ENCODE data around the gene DNAH8. TPM values are rescaled to one million over a fixed set of nuclear protein-coding genes. Genes with fewer than 3 reads are reported as not detected.

DNAH8 gene
- total and polyA plus RNA-seq, 2 donors (not counting 3 experiments of a cell fraction or from before 2014, with no cell fraction given), result 0.29 to 0.61 TPM

GRCh38 chr6:39048481-39049399 lies 333.6 kb downstream of the DNAH8 start, which contains the start of gene GLP1R:
Gene GLP1R (plus strand): TSS chr6:39048781. CDS start chr6:39048841, 60 bp downstream.
- DNase-seq (ENCODE audit: low read depth, low spot score), result no peak
- intact Hi-C loops (cut with micrococcal nuclease), result no loop called here

More at GRCh38 chr6:39048481-39049399, 333.6 kb downstream of the DNAH8 start, which contains the start of gene GLP1R:
- Histone ChIP-seq H3K4me2 (ENCODE audit: insufficient read depth, low read length) (no peak within 1 kb of the TSS), H3K4me1 (ENCODE audit: control insufficient read depth, extremely low read depth, insufficient read depth, low read length) (no peaks in the 10 kb centered on the region), H3K36me3 (ENCODE audit: control insufficient read depth in 2 of 2, extremely low read depth in 1 of 2, insufficient read depth in 2 of 2, low read length in 2 of 2) (no peaks in the 10 kb centered on the region), H3K9me1 (replicated peaks; ENCODE audit: control insufficient read depth, extremely low read depth, insufficient read depth, low read length) (no peaks in the 10 kb centered on the region), H3K9ac (replicated peaks; ENCODE audit: extremely low read depth, insufficient read depth, low read length) (no peak within 1 kb of the TSS), H3K27ac (ENCODE audit: insufficient read depth, low read depth, low read length) (no peak within 1 kb of the TSS), H2AFZ (ENCODE audit: low read depth, low read length) (no peak within 1 kb of the TSS), H3K27me3 (ENCODE audit: control insufficient read depth in 2 of 2, insufficient read depth in 2 of 2, low read length in 2 of 2) (peaks cover 27 to 30% of the 10 kb centered on the region in 2 experiments), H4K20me1 (replicated peaks; ENCODE audit: control insufficient read depth, extremely low read depth, insufficient read depth, low read length) (no peaks in the 10 kb centered on the region), H3K9me3 (replicated peaks; ENCODE audit: control insufficient read depth, insufficient read depth, low read length) (no peaks in the 10 kb centered on the region), H3K4me3 (replicated peaks in 1 of 3; ENCODE audit: insufficient read depth in 1 of 3, low read depth in 1 of 3, low read length in 3 of 3) (no peak within 1 kb of the TSS), H3K79me2 (ENCODE audit: control insufficient read depth, insufficient read depth, low read length) (no peaks in the 10 kb centered on the region)
- BruUV-seq (replicated peaks), result no TSS peak
- dilution Hi-C loops (cut with MboI; ENCODE audit: extremely low pct_ligation_motif_present, low sequenced_read_pairs), result no loop called here
- ChIA-PET POLR2A (no interaction called here), CTCF (no interaction called here)
- FAIRE-seq, result no peak
- TF ChIP-seq GATA2 (IDR thresholded peaks at IDR 0.05; ENCODE audit: insufficient read depth, insufficient read length, low read depth, low read length) (no peak), POLR2AphosphoS5 (IDR thresholded peaks at IDR 0.05; ENCODE audit: insufficient read depth, low read depth, low read length) (no peak), MAX (IDR thresholded peaks at IDR 0.05; ENCODE audit: insufficient read depth, insufficient read length) (no peak), CTCF (IDR thresholded peaks at IDR 0.05; ENCODE audit: extremely low read depth in 1 of 2, insufficient read depth in 1 of 2, low read depth in 1 of 2, low read length in 2 of 2) (no peak), FOS (IDR thresholded peaks at IDR 0.05; ENCODE audit: borderline replicate concordance, insufficient read depth, low read length) (no peak), MYC (IDR thresholded peaks at IDR 0.05; ENCODE audit: low read depth, low read length) (no peak), POLR2A (IDR thresholded peaks at IDR 0.05; ENCODE audit: low read depth, low read length) (no peak), JUN (IDR thresholded peaks at IDR 0.05; ENCODE audit: borderline replicate concordance, insufficient read depth, insufficient read length, low read depth) (no peak), EZH2 (IDR thresholded peaks at IDR 0.05; ENCODE audit: borderline replicate concordance, low read depth, low read length, severe bottlenecking) (peak; percentile 76)
